Measurements from ENCODE around the gene EVA1C.
"Not testable (repeated sequence)": the region's sequence is repeated elsewhere in the genome, so short reads cannot be mapped to it uniquely, and the experiment has no call there.

The EVA1C gene

GRCh38 chr21:32525282-32525681 lies 112.8 kb downstream of the EVA1C start:
- H3K9me3 ChIP-seq (replicated peaks; ENCODE audit: low read length) = no peaks in the 10 kb centered on the region
- H3K27me3 ChIP-seq (ENCODE audit: control insufficient read depth, insufficient read depth, low read length) = no peaks in the 10 kb centered on the region
- no peaks in the 10 kb centered on the region for H3K36me3 ChIP-seq (ENCODE audit: insufficient read depth, low read length)
- H3K4me2 ChIP-seq (ENCODE audit: low read length) = no peak overlapping the region
- no peak overlapping the region for H3K9ac ChIP-seq (ENCODE audit: low read depth, low read length)
- H3K4me1 ChIP-seq (ENCODE audit: control insufficient read depth, insufficient read depth, low read length) = peaks cover 27% of the 10 kb centered on the region
- H3K4me3 ChIP-seq (ENCODE audit: low read length) = no peak overlapping the region

GRCh38 chr21:32529679-32530078 lies 117.2 kb downstream of the EVA1C start:
- H3K27me3 ChIP-seq (ENCODE audit: control insufficient read depth, insufficient read depth, low read length) = no peaks in the 10 kb centered on the region
- no peaks in the 10 kb centered on the region for H3K36me3 ChIP-seq (ENCODE audit: insufficient read depth, low read length)
- no peak overlapping the region for H3K4me3 ChIP-seq (ENCODE audit: low read length)
- H3K4me2 ChIP-seq (ENCODE audit: low read length) = no peak overlapping the region
- no peaks in the 10 kb centered on the region for H3K4me1 ChIP-seq (ENCODE audit: control insufficient read depth, insufficient read depth, low read length)
- no peaks in the 10 kb centered on the region for H3K9me3 ChIP-seq (replicated peaks; ENCODE audit: low read length)
- H3K9ac ChIP-seq (ENCODE audit: low read depth, low read length) = no peak overlapping the region

DNA sequence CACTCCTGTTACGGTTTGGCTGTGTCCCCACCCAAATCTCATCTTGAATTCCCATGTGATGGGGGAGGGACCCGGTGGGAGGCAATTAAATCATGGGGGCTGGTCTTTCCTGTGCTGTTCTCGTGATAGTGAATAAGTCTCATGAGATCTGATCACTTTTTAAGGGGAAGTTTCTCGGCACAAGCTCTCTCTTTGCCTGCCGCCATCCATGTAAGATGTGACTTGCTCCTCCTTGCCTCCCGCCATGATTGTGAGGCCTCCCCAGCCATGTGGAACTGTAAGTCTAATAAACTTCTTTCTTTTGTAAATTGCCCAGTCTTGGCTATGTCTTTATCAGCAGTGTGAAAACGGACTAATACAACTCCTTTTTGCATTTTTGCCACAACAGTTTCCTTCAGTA lies 118.3 kb downstream of the EVA1C start:
- not testable (repeated sequence) for H3K4me2 ChIP-seq (ENCODE audit: low read length); H3K4me1 ChIP-seq (ENCODE audit: control insufficient read depth, insufficient read depth, low read length); H3K36me3 ChIP-seq (ENCODE audit: insufficient read depth, low read length); H3K27me3 ChIP-seq (ENCODE audit: control insufficient read depth, insufficient read depth, low read length); H3K4me3 ChIP-seq (ENCODE audit: low read length); H3K9me3 ChIP-seq (replicated peaks; ENCODE audit: low read length); H3K9ac ChIP-seq (ENCODE audit: low read depth, low read length)

DNA sequence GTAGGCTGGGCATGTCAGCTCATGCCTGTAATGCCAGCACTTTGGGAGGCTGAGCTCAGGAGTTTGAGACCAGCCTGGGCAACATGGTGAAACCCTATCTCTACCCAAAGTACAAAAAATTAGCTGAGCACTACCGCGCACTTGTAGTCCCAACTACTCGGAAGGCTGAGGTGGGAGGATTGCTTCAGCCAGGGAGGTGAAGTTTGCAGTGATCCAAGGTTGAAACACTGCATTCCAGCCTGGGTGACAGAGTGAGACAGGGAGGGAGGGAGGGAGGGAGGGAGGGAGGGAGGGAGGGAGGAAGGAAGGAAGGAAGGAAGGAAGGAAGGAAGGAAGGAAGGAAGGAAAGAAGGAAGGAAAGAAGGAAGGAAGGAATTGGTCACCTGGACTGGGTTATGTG lies 119.1 kb downstream of the EVA1C start:
- H3K9ac ChIP-seq (ENCODE audit: low read depth, low read length); H3K4me3 ChIP-seq (ENCODE audit: low read length); H3K4me2 ChIP-seq (ENCODE audit: low read length); H3K9me3 ChIP-seq (replicated peaks; ENCODE audit: low read length); H3K27me3 ChIP-seq (ENCODE audit: control insufficient read depth, insufficient read depth, low read length); H3K36me3 ChIP-seq (ENCODE audit: insufficient read depth, low read length); H3K4me1 ChIP-seq (ENCODE audit: control insufficient read depth, insufficient read depth, low read length): not testable (repeated sequence)

DNA sequence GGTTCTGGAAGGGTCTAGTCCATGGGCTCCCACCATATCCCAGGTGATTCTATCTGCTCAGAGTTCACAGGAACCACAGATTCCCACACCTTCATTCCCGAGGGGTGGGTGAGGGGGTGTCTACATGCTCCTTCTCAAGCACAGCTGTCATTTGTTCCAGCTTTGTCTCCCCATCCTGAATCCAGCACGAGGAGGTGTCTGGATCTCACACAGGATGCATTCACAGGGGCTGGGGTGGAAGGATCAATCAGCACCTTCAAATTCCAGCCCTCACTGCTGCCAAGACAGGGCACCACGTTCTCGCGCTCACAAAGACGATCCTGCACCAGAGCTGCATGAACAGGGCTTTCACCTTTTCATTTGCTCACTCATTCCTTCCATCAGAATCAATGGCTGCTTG lies 120.1 kb downstream of the EVA1C start:
- no peak overlapping the region for H3K9ac ChIP-seq (ENCODE audit: low read depth, low read length)
- no peak overlapping the region for H3K4me2 ChIP-seq (ENCODE audit: low read length)
- no peaks in the 10 kb centered on the region for H3K9me3 ChIP-seq (replicated peaks; ENCODE audit: low read length)
- no peaks in the 10 kb centered on the region for H3K27me3 ChIP-seq (ENCODE audit: control insufficient read depth, insufficient read depth, low read length)
- no peaks in the 10 kb centered on the region for H3K4me1 ChIP-seq (ENCODE audit: control insufficient read depth, insufficient read depth, low read length)
- no peaks in the 10 kb centered on the region for H3K36me3 ChIP-seq (ENCODE audit: insufficient read depth, low read length)
- H3K4me3 ChIP-seq (ENCODE audit: low read length) = no peak overlapping the region

GRCh38 chr21:32533053-32533452 lies 120.5 kb downstream of the EVA1C start:
- no peaks in the 10 kb centered on the region for H3K9me3 ChIP-seq (replicated peaks; ENCODE audit: low read length)
- H3K4me3 ChIP-seq (ENCODE audit: low read length) = no peak overlapping the region
- no peaks in the 10 kb centered on the region for H3K36me3 ChIP-seq (ENCODE audit: insufficient read depth, low read length)
- no peak overlapping the region for H3K4me2 ChIP-seq (ENCODE audit: low read length)
- no peaks in the 10 kb centered on the region for H3K27me3 ChIP-seq (ENCODE audit: control insufficient read depth, insufficient read depth, low read length)
- H3K4me1 ChIP-seq (ENCODE audit: control insufficient read depth, insufficient read depth, low read length) = no peaks in the 10 kb centered on the region
- no peak overlapping the region for H3K9ac ChIP-seq (ENCODE audit: low read depth, low read length)

DNA sequence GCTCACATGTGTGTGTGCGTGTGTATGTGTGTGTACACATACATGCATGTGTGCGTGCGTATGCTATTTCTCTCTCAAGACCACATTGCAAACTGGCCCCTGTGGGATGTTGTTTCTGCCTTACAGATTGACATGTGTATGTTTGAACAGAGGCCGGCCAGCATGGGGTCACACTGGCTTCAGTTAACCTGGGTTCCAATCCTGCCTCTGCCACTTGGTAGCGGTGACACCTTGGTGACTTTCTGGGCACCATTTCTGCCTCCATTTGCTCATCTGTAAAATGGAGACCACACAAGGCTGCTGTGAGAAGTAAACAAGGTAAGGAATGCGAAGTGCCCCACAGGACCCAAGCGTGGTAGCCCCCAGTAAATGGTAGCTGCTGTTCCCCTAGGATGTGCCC lies 121.1 kb downstream of the EVA1C start:
- Histone ChIP-seq H3K36me3 (ENCODE audit: insufficient read depth, low read length) (no peaks in the 10 kb centered on the region), H3K4me1 (ENCODE audit: control insufficient read depth, insufficient read depth, low read length) (no peaks in the 10 kb centered on the region), H3K4me2 (ENCODE audit: low read length) (no peak overlapping the region), H3K9me3 (replicated peaks; ENCODE audit: low read length) (no peaks in the 10 kb centered on the region), H3K27me3 (ENCODE audit: control insufficient read depth, insufficient read depth, low read length) (no peaks in the 10 kb centered on the region), H3K4me3 (ENCODE audit: low read length) (no peak overlapping the region), H3K9ac (ENCODE audit: low read depth, low read length) (no peak overlapping the region)

GRCh38 chr21:32534113-32534512 lies 121.6 kb downstream of the EVA1C start:
- H3K9ac ChIP-seq (ENCODE audit: low read depth, low read length) = no peak overlapping the region
- no peak overlapping the region for H3K4me2 ChIP-seq (ENCODE audit: low read length)
- no peaks in the 10 kb centered on the region for H3K9me3 ChIP-seq (replicated peaks; ENCODE audit: low read length)
- no peaks in the 10 kb centered on the region for H3K36me3 ChIP-seq (ENCODE audit: insufficient read depth, low read length)
- no peak overlapping the region for H3K4me3 ChIP-seq (ENCODE audit: low read length)
- H3K4me1 ChIP-seq (ENCODE audit: control insufficient read depth, insufficient read depth, low read length) = no peaks in the 10 kb centered on the region
- H3K27me3 ChIP-seq (ENCODE audit: control insufficient read depth, insufficient read depth, low read length) = no peaks in the 10 kb centered on the region

- no peak overlapping the region for H3K9ac ChIP-seq (ENCODE audit: low read depth, low read length)
- H3K27me3 ChIP-seq (ENCODE audit: control insufficient read depth, insufficient read depth, low read length) = no peaks in the 10 kb centered on the region
- H3K4me2 ChIP-seq (ENCODE audit: low read length) = no peak overlapping the region
- no peaks in the 10 kb centered on the region for H3K36me3 ChIP-seq (ENCODE audit: insufficient read depth, low read length)
- H3K4me3 ChIP-seq (ENCODE audit: low read length) = no peak overlapping the region
- H3K9me3 ChIP-seq (replicated peaks; ENCODE audit: low read length) = no peaks in the 10 kb centered on the region
- H3K4me1 ChIP-seq (ENCODE audit: control insufficient read depth, insufficient read depth, low read length) = no peaks in the 10 kb centered on the region
Measured at GRCh38 chr21:32535612-32536011, 123.1 kb downstream of the EVA1C start.

DNA sequence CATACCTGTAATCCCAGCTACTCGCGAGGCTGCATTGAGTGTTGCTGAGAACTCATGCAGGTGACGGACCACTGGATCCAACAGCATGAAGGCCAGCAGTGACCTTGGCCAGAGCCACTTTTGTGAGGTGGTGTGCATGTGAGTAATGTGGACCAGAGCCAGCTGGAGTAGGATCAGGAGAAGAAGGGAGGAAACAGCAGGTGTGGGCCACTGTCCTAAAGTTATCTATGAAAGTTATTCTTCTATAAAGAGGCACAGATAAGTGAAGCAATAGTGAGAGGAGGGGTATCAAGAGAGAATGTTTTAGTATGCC lies 125.0 kb downstream of the EVA1C start:
- Histone ChIP-seq H3K4me3 (ENCODE audit: low read length) (no peak overlapping the region), H3K4me2 (ENCODE audit: low read length) (no peak overlapping the region)

DNA sequence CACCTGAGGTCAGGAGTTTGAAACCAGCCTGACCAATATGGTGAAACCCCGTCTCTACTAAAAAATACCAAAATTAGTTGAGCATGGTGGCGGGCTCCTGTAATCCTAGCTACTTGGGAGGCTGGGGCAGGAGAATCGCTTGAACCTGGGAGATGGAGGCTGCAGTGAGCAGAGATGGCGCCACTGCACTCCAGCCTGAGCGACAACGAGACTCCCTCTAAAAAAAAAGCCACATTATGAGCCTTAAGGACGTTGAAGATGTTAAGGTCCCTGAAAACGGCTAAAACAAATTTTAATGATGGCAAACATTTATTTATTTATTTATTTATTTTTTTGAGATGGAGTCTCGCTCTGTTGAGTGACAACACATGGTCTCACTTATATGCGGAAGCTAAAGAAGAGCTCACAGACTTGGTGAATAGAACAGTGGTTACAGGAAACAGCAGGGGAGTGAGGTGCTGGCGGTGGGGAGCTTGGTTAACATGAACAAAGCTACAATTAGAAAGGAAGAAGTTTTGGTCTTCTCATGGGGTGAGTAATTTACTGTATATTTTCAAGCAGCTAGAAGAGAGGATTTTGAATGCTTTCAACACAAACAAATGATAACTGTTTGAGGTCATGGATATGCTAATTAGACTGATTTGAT lies 125.8 kb downstream of the EVA1C start:
- no peak overlapping the region for H3K4me3 ChIP-seq (ENCODE audit: low read length)
- H3K4me1 ChIP-seq (ENCODE audit: control insufficient read depth, insufficient read depth, low read length) = no peaks in the 10 kb centered on the region
- H3K9me3 ChIP-seq (replicated peaks; ENCODE audit: low read length) = no peaks in the 10 kb centered on the region
- H3K9ac ChIP-seq (ENCODE audit: low read depth, low read length) = no peak overlapping the region
- no peak overlapping the region for H3K4me2 ChIP-seq (ENCODE audit: low read length)
- H3K36me3 ChIP-seq (ENCODE audit: insufficient read depth, low read length) = no peaks in the 10 kb centered on the region
- no peaks in the 10 kb centered on the region for H3K27me3 ChIP-seq (ENCODE audit: control insufficient read depth, insufficient read depth, low read length)

More for the DNA sequence above, 125.0 kb downstream of the EVA1C start:
- H3K27me3 ChIP-seq (ENCODE audit: control insufficient read depth, insufficient read depth, low read length) = no peaks in the 10 kb centered on the region
- no peak overlapping the region for H3K9ac ChIP-seq (ENCODE audit: low read depth, low read length)
- H3K4me1 ChIP-seq (ENCODE audit: control insufficient read depth, insufficient read depth, low read length) = no peaks in the 10 kb centered on the region
- no peaks in the 10 kb centered on the region for H3K36me3 ChIP-seq (ENCODE audit: insufficient read depth, low read length)
- H3K9me3 ChIP-seq (replicated peaks; ENCODE audit: low read length) = no peaks in the 10 kb centered on the region

GRCh38 chr21:32539378-32539777 lies 126.9 kb downstream of the EVA1C start:
- no peaks in the 10 kb centered on the region for H3K36me3 ChIP-seq (ENCODE audit: insufficient read depth, low read length)
- H3K9me3 ChIP-seq (replicated peaks; ENCODE audit: low read length) = no peaks in the 10 kb centered on the region
- no peaks in the 10 kb centered on the region for H3K4me1 ChIP-seq (ENCODE audit: control insufficient read depth, insufficient read depth, low read length)
- no peak overlapping the region for H3K4me2 ChIP-seq (ENCODE audit: low read length)
- no peak overlapping the region for H3K9ac ChIP-seq (ENCODE audit: low read depth, low read length)
- no peaks in the 10 kb centered on the region for H3K27me3 ChIP-seq (ENCODE audit: control insufficient read depth, insufficient read depth, low read length)
- H3K4me3 ChIP-seq (ENCODE audit: low read length) = no peak overlapping the region

All from skeletal muscle satellite cell (primary cell).